Right cardiac atrium (tissue), 5 donors: Measurements from ENCODE around the gene SPNS3. TPM values are rescaled to one million over a fixed set of nuclear protein-coding genes. Genes with fewer than 3 reads are reported as not detected.

ENCODE experiments used
- ATAC-seq, 2 donors: fragments of 200-7000 bp; cut with Tn5 transposase; one replicate each; pipeline versions ENCODE4 v1.8.0 to v1.9.1; 2020; ENCODE audit warnings: moderate library complexity in 2 of 2, mild to moderate bottlenecking in 1 of 2
- DNase-seq, 3 donors: peaks; one replicate each; pipeline ENCODE4 v3.0.0-alpha.2; 2020
- H3K27ac ChIP-seq: one replicate; pipeline ENCODE4 v1.5.1; 2013; ENCODE audit warnings: mild to moderate bottlenecking, low read length, control low read depth, moderate library complexity
- H3K27me3 ChIP-seq: one replicate; pipeline ENCODE4 v1.6.1; 2013; ENCODE audit not compliant: control insufficient read depth, insufficient read depth
- H3K4me1 ChIP-seq: one replicate; pipeline ENCODE4 v1.6.1; 2013; ENCODE audit warnings: low read length; ENCODE audit not compliant: control insufficient read depth, insufficient read depth
- H3K4me3 ChIP-seq: one replicate; pipeline ENCODE4 v1.5.1; 2013; ENCODE audit warnings: low read length, control low read depth
- H3K9me3 ChIP-seq: one replicate; pipeline ENCODE4 v1.6.1; 2013; ENCODE audit warnings: low read length; ENCODE audit not compliant: control insufficient read depth
- WGBS: extraction: QIAGEN DNeasy Blood & Tissue Kit; methylation state at CpG from one replicate; pipeline ENCODE4 v1.1.7; 2013; 5-methylcytosine and 5-hydroxymethylcytosine counted together
- intact Hi-C, 4 donors: fragments of 100-400 bp; cut with DNase I; formaldehyde crosslinking; loops; one replicate each; pipeline versions ENCODE4 v1.11.0 to v1.14.0; 2022 to 2023
- polyA plus RNA-seq: library from polyadenylated mRNA; stranded (reverse); fragments of 200-250 nt; gene quantifications from one replicate; pipeline ENCODE4 v1.2.3, GENCODE V29; 2013
- total RNA-seq, 4 donors: library from RNA; stranded (reverse); fragmentation: NEBNext Ultra II Directional; extraction: Animal tissue kit (Norgen Biotek cat#: 25700); gene quantifications; one replicate each; pipeline ENCODE4 v1.2.1, GENCODE V29; 2021
- donor health status: healthy with polysubstance abuse.
- donor health status: DM: no; HTN: yes; CAD: no.
- donor health status: DM: no; HTN: no; CAD: no.
- donor health status: DM: no; HTN: yes; CAD: no; lungs with severe emphysema.
- donor health status: DM: yes; HTN: yes; CAD: no.

SPNS3 gene
- total and polyA plus RNA-seq, 5 donors = 0.23 to 0.45 (median 0.29) TPM; not detected in 2

- Histone ChIP-seq H3K4me1 (peaks cover 5% of the 10 kb centered on the region), H3K9me3 (no peaks in the 10 kb centered on the region), H3K4me3 (no peak overlapping the region), H3K27me3 (no peaks in the 10 kb centered on the region), H3K27ac (no peak overlapping the region)
- WGBS = 84% methylated on average over 8 of the region's 8 CpGs
- no peak for DNase-seq
- no peak for ATAC-seq
- intact Hi-C loops = no loop called here
Observed at GRCh38 chr17:4523946-4524345, 90.2 kb downstream of the SPNS3 start.

GRCh38 chr17:4525691-4526397, 92.1 kb downstream of the SPNS3 start:
- H3K27ac ChIP-seq = no peak overlapping the region
- H3K4me3 ChIP-seq = no peak overlapping the region
- no peak for ATAC-seq
- no peak for DNase-seq
- H3K4me1 ChIP-seq = peaks cover 5% of the 10 kb centered on the region
- intact Hi-C loops = no loop called here
- 88% methylated on average over 11 of the region's 11 CpGs for WGBS
- no peaks in the 10 kb centered on the region for H3K27me3 ChIP-seq
- H3K9me3 ChIP-seq = no peaks in the 10 kb centered on the region

- no peak overlapping the region for H3K27ac ChIP-seq
- intact Hi-C loops = no loop called here
- H3K4me3 ChIP-seq = no peak overlapping the region
- H3K9me3 ChIP-seq = no peaks in the 10 kb centered on the region
- ATAC-seq (peak in 1 of 2 donors; percentile 17), DNase-seq (no peak)
- H3K27me3 ChIP-seq = no peaks in the 10 kb centered on the region
- H3K4me1 ChIP-seq = peaks cover 3% of the 10 kb centered on the region
- WGBS = 38% methylated on average over 1 of the region's 1 CpG
Observed at GRCh38 chr17:4527134-4527533, 93.4 kb downstream of the SPNS3 start.

GRCh38 chr17:4527566-4528125, 93.9 kb downstream of the SPNS3 start:
- no peak overlapping the region for H3K4me3 ChIP-seq
- H3K27ac ChIP-seq = no peak overlapping the region
- intact Hi-C loops = no loop called here
- WGBS = 56% methylated on average over 12 of the region's 12 CpGs
- H3K9me3 ChIP-seq = no peaks in the 10 kb centered on the region
- H3K4me1 ChIP-seq = peaks cover 3% of the 10 kb centered on the region
- H3K27me3 ChIP-seq = no peaks in the 10 kb centered on the region
- ATAC-seq = peak in 1 of 2 donors; percentile 12
- DNase-seq = no peak

- no peak for DNase-seq
- no peaks in the 10 kb centered on the region for H3K27me3 ChIP-seq
- H3K9me3 ChIP-seq = no peaks in the 10 kb centered on the region
- ATAC-seq = no peak
- peaks cover 8% of the 10 kb centered on the region for H3K4me1 ChIP-seq
- peak overlapping the region; percentile 8 for H3K27ac ChIP-seq
- intact Hi-C loops = no loop called here
- WGBS = 86% methylated on average over 13 of the region's 13 CpGs
- H3K4me3 ChIP-seq = no peak overlapping the region
Observed at GRCh38 chr17:4529533-4530152, 95.9 kb downstream of the SPNS3 start.

- ATAC-seq = peak; percentile 47 to 54
- Histone ChIP-seq H3K27ac (peak overlapping the region; percentile 78), H3K4me1 (peaks cover 8% of the 10 kb centered on the region), H3K27me3 (no peaks in the 10 kb centered on the region), H3K4me3 (no peak overlapping the region), H3K9me3 (no peaks in the 10 kb centered on the region)
- intact Hi-C loops = no loop called here
- 56% methylated on average over 30 of the region's 30 CpGs for WGBS
- peak; percentile 56 to 84 (median 81) for DNase-seq
Observed at GRCh38 chr17:4530799-4531730, 97.3 kb downstream of the SPNS3 start.

GRCh38 chr17:4531988-4532736, 98.4 kb downstream of the SPNS3 start:
- Histone ChIP-seq H3K4me1 (peaks cover 15% of the 10 kb centered on the region), H3K27ac (peak overlapping the region; percentile 43), H3K4me3 (no peak overlapping the region), H3K27me3 (no peaks in the 10 kb centered on the region), H3K9me3 (no peaks in the 10 kb centered on the region)
- ATAC-seq (no peak), DNase-seq (peak in 1 of 3 donors; percentile 39)
- intact Hi-C loops = no loop called here
- 90% methylated on average over 17 of the region's 17 CpGs for WGBS

GRCh38 chr17:4532860-4533522, 99.3 kb downstream of the SPNS3 start:
- intact Hi-C loops = no loop called here
- H3K4me1 ChIP-seq = peaks cover 22% of the 10 kb centered on the region
- no peak overlapping the region for H3K4me3 ChIP-seq
- H3K27me3 ChIP-seq = no peaks in the 10 kb centered on the region
- no peak overlapping the region for H3K27ac ChIP-seq
- ATAC-seq (no peak), DNase-seq (peak in 1 of 3 donors; percentile 59)
- H3K9me3 ChIP-seq = no peaks in the 10 kb centered on the region
- 91% methylated on average over 33 of the region's 33 CpGs for WGBS

- intact Hi-C loops = no loop called here
- Histone ChIP-seq H3K27ac (peak overlapping the region; percentile 16), H3K4me1 (peaks cover 22% of the 10 kb centered on the region), H3K9me3 (no peaks in the 10 kb centered on the region), H3K4me3 (no peak overlapping the region), H3K27me3 (no peaks in the 10 kb centered on the region)
- peak; percentile 68 to 78 (median 70) for DNase-seq
- 59% methylated on average over 23 of the region's 23 CpGs for WGBS
- peak in 1 of 2 donors; percentile 37 for ATAC-seq
Observed at GRCh38 chr17:4533523-4534504, 100.1 kb downstream of the SPNS3 start.
